Measurements from ENCODE around the gene DEFB118. TPM values are rescaled to one million over a fixed set of nuclear protein-coding genes. Genes with fewer than 3 reads are reported as not detected.

Gene DEFB118
- total RNA-seq, 1 experiment from 2014 or later, result not detected

GRCh38 chr20:31341470-31341869, 26.9 kb upstream of the DEFB118 start:
- no peak overlapping the region for H3T11ph ChIP-seq (ENCODE audit: low read length)
- H3K9me3 ChIP-seq (ENCODE audit: control insufficient read depth, low read depth, low read length), result peaks cover 58% of the 10 kb centered on the region
- H3K79me1 ChIP-seq (ENCODE audit: insufficient read depth, low read depth, low read length, poor library complexity, severe bottlenecking), result no peaks in the 10 kb centered on the region
- H3K23ac ChIP-seq (ENCODE audit: insufficient read length, low read depth, low read length), result no peak overlapping the region
- no peak overlapping the region for H3K4ac ChIP-seq (ENCODE audit: low read depth, low read length)
- Mint-ChIP-seq H3K9me3 (peaks cover 59 to 68% of the 10 kb centered on the region in 2 experiments), H3K4me3 (no peak overlapping the region), H3K36me3 (ENCODE audit: insufficient read depth in 1 of 3, low read depth in 3 of 3) (peaks cover 0 to 35% (median 0%) of the 10 kb centered on the region in 3 experiments; a peak in 3 of 7 replicates), H3K27me3 (ENCODE audit: low read depth) (no peaks in the 10 kb centered on the region), H3K4me1 (no peaks in the 10 kb centered on the region), H3K27ac (no peak overlapping the region)
- H2AK5ac ChIP-seq (ENCODE audit: insufficient read length, low read length), result no peak overlapping the region
- no peak overlapping the region for H3K4me2 ChIP-seq (ENCODE audit: insufficient read depth, insufficient read length, low read length)
- H3K56ac ChIP-seq (ENCODE audit: insufficient read length, low read depth, low read length), result no peak overlapping the region
- no peak overlapping the region for H2BK12ac ChIP-seq (ENCODE audit: insufficient read length, low read depth, low read length)
- no peaks in the 10 kb centered on the region; the same call in 1 of the 2 replicates for H3K79me2 ChIP-seq (ENCODE audit: insufficient read depth, low read length)
- H2BK5ac ChIP-seq (ENCODE audit: insufficient read length, low read length), result no peak overlapping the region
- no peak overlapping the region for H2BK120ac ChIP-seq (ENCODE audit: low read depth, low read length, poor library complexity, severe bottlenecking)
- no peak overlapping the region for H4K91ac ChIP-seq (ENCODE audit: insufficient read length, low read depth, low read length)
- no peaks in the 10 kb centered on the region for H3K4me1 ChIP-seq (ENCODE audit: insufficient read depth, low read length)
- no peak for DNase-seq
- no peak overlapping the region for H2BK20ac ChIP-seq (ENCODE audit: low read depth, low read length, poor library complexity, severe bottlenecking)
- no peak overlapping the region for H2BK15ac ChIP-seq (ENCODE audit: low read depth, low read length)
- TF ChIP-seq CTCF (conservative IDR thresholded peaks at IDR 0.05), result no peak
- H3K27me3 ChIP-seq (ENCODE audit: insufficient read depth, low read length), result no peaks in the 10 kb centered on the region
- H4K5ac ChIP-seq (ENCODE audit: insufficient read length, low read depth, low read length), result no peak overlapping the region
- H3K9ac ChIP-seq (ENCODE audit: extremely low read depth, insufficient read length, low read length), result no peak overlapping the region
- H4K8ac ChIP-seq (replicated peaks; ENCODE audit: insufficient read length, low read depth, low read length), result no peak overlapping the region
- no peak overlapping the region for H3K18ac ChIP-seq (ENCODE audit: insufficient read length, low read depth, low read length)
- H4K20me1 ChIP-seq (ENCODE audit: control insufficient read depth, insufficient read depth, insufficient read length), result no peaks in the 10 kb centered on the region
- H2AFZ ChIP-seq (ENCODE audit: low read length), result no peak overlapping the region
- no peaks in the 10 kb centered on the region for H3K23me2 ChIP-seq (ENCODE audit: insufficient read length, low read depth, low read length, poor library complexity, severe bottlenecking)
- no peak overlapping the region for H3K14ac ChIP-seq (ENCODE audit: insufficient read depth, low read length)
- H3K27ac ChIP-seq (ENCODE audit: insufficient read length, low read depth, low read length), result no peak overlapping the region

Data from H9 (cell line).